ENCODE measurements around the gene DHCR7. TPM values are rescaled to one million over a fixed set of nuclear protein-coding genes. Genes with fewer than 3 reads are reported as not detected.

Gene DHCR7
- polyA plus RNA-seq, 1 donor from 2014 or later, result 30.1 TPM

- peak overlapping the region; percentile 77 for H3K4me2 ChIP-seq (ENCODE audit: low read length)
Measured at GRCh38 chr11:71450507-71450906, 2.3 kb upstream of the DHCR7 start.

GRCh38 chr11:71449596-71449995 lies 1.4 kb upstream of the DHCR7 start:
- H3K9ac ChIP-seq (ENCODE audit: low read length), result peak overlapping the region; percentile 80
- H3K79me2 ChIP-seq (replicated peaks; ENCODE audit: insufficient read depth, low read length), result peaks cover 43% of the 10 kb centered on the region
- H3F3A ChIP-seq (ENCODE audit: insufficient read depth, low read length, poor library complexity, severe bottlenecking), result peaks cover 3% of the 10 kb centered on the region
- no peaks in the 10 kb centered on the region for H3K27me3 ChIP-seq (ENCODE audit: insufficient read depth, low read depth, low read length)
- H3K36me3 ChIP-seq (ENCODE audit: insufficient read depth, low read length), result no peaks in the 10 kb centered on the region
- no peak overlapping the region for H3K27ac ChIP-seq (ENCODE audit: low read length)
- peak overlapping the region; percentile 77 for H3K4me2 ChIP-seq (ENCODE audit: low read length)
- H4K20me1 ChIP-seq (ENCODE audit: insufficient read depth), result no peaks in the 10 kb centered on the region
- no peak overlapping the region for H2AFZ ChIP-seq (ENCODE audit: low read depth, low read length)
- peak overlapping the region; percentile 71 for H3K4me3 ChIP-seq (ENCODE audit: low read length)
- H3K9me2 ChIP-seq (ENCODE audit: insufficient read depth, low read length), result no peaks in the 10 kb centered on the region
- TF ChIP-seq TAF1 (IDR thresholded peaks at IDR 0.05; ENCODE audit: low read depth), result no peak
- no peak for TF ChIP-seq REST (IDR thresholded peaks at IDR 0.05; ENCODE audit: borderline replicate concordance)
- H3K9me3 ChIP-seq (ENCODE audit: low read length), result no peaks in the 10 kb centered on the region

More at GRCh38 chr11:71450507-71450906, 2.3 kb upstream of the DHCR7 start:
- Histone ChIP-seq H3K9ac (ENCODE audit: low read length) (no peak overlapping the region), H3K9me2 (ENCODE audit: insufficient read depth, low read length) (no peaks in the 10 kb centered on the region), H3F3A (ENCODE audit: insufficient read depth, low read length, poor library complexity, severe bottlenecking) (peaks cover 3% of the 10 kb centered on the region), H3K27ac (ENCODE audit: low read length) (no peak overlapping the region), H2AFZ (ENCODE audit: low read depth, low read length) (no peak overlapping the region), H3K79me2 (replicated peaks; ENCODE audit: insufficient read depth, low read length) (peaks cover 37% of the 10 kb centered on the region), H3K4me3 (ENCODE audit: low read length) (peak overlapping the region; percentile 16), H3K36me3 (ENCODE audit: insufficient read depth, low read length) (no peaks in the 10 kb centered on the region), H4K20me1 (ENCODE audit: insufficient read depth) (no peaks in the 10 kb centered on the region), H3K9me3 (ENCODE audit: low read length) (no peaks in the 10 kb centered on the region), H3K27me3 (ENCODE audit: insufficient read depth, low read depth, low read length) (no peaks in the 10 kb centered on the region)
- TF ChIP-seq REST (IDR thresholded peaks at IDR 0.05; ENCODE audit: borderline replicate concordance) (no peak), TAF1 (IDR thresholded peaks at IDR 0.05; ENCODE audit: low read depth) (no peak), POLR2AphosphoS5 (IDR thresholded peaks at IDR 0.05) (no peak), MXI1 (conservative IDR thresholded peaks at IDR 0.05; ENCODE audit: poor library complexity, severe bottlenecking) (no peak), CTCF (IDR thresholded peaks at IDR 0.05; ENCODE audit: poor library complexity, severe bottlenecking) (no peak), SMC3 (conservative IDR thresholded peaks at IDR 0.05; ENCODE audit: poor library complexity) (no peak), EZH2 (IDR thresholded peaks at IDR 0.05; ENCODE audit: borderline replicate concordance, insufficient read depth, low read length, poor library complexity, severe bottlenecking) (no peak), EP300 (conservative IDR thresholded peaks at IDR 0.05; ENCODE audit: poor library complexity, severe bottlenecking) (no peak), RAD21 (conservative IDR thresholded peaks at IDR 0.05) (no peak)
